Measurements from ENCODE around the gene SLC4A11.

The SLC4A11 gene

GRCh38 chr20:3229158-3229557 is 9.8 kb downstream of the SLC4A11 start:
- TF ChIP-seq RAD21 (IDR thresholded peaks at IDR 0.05; ENCODE audit: low read depth) (no peak), FOXM1 (IDR thresholded peaks at IDR 0.05; ENCODE audit: borderline replicate concordance, low read depth) (no peak), NFIC (IDR thresholded peaks at IDR 0.05) (no peak), EP300 (IDR thresholded peaks at IDR 0.05; ENCODE audit: borderline replicate concordance) (no peak), MAX (IDR thresholded peaks at IDR 0.05) (no peak)

- TF ChIP-seq YY1 (IDR thresholded peaks at IDR 0.05; ENCODE audit: low read depth) (no peak), RAD21 (IDR thresholded peaks at IDR 0.05; ENCODE audit: low read depth) (no peak), NFIC (IDR thresholded peaks at IDR 0.05) (no peak), TCF12 (IDR thresholded peaks at IDR 0.05; ENCODE audit: low read depth) (no peak), MAX (IDR thresholded peaks at IDR 0.05) (no peak)
These were observed 10.3 kb downstream of the SLC4A11 start for GRCh38 chr20:3228750-3229032.

- TF ChIP-seq TEAD4 (IDR thresholded peaks at IDR 0.05) = no peak
- no peak for TF ChIP-seq CEBPB (IDR thresholded peaks at IDR 0.05)
- no peak for TF ChIP-seq FOXM1 (IDR thresholded peaks at IDR 0.05; ENCODE audit: borderline replicate concordance, low read depth)
- TF ChIP-seq YY1 (IDR thresholded peaks at IDR 0.05; ENCODE audit: low read depth) = no peak
- no peak for TF ChIP-seq EGR1 (IDR thresholded peaks at IDR 0.05)
- TF ChIP-seq EP300 (IDR thresholded peaks at IDR 0.05; ENCODE audit: borderline replicate concordance) = no peak
- no peak for TF ChIP-seq USF1 (IDR thresholded peaks at IDR 0.05)
- no peak for TF ChIP-seq MAX (IDR thresholded peaks at IDR 0.05)
- TF ChIP-seq REST (IDR thresholded peaks at IDR 0.05; ENCODE audit: low read depth) = no peak
- TF ChIP-seq TCF12 (IDR thresholded peaks at IDR 0.05; ENCODE audit: low read depth) = no peak
- TF ChIP-seq RAD21 (IDR thresholded peaks at IDR 0.05; ENCODE audit: low read depth) = no peak
- no peak for TF ChIP-seq TAF1 (IDR thresholded peaks at IDR 0.05; ENCODE audit: low read depth)
- TF ChIP-seq NFIC (IDR thresholded peaks at IDR 0.05) = no peak
- TF ChIP-seq ZBTB7A (IDR thresholded peaks at IDR 0.05; ENCODE audit: low read depth) = no peak
- no peak for TF ChIP-seq CREB1 (IDR thresholded peaks at IDR 0.05; ENCODE audit: low read depth)
These were observed 10.8 kb downstream of the SLC4A11 start for GRCh38 chr20:3227936-3228749.

GRCh38 chr20:3227506-3227905 is 11.5 kb downstream of the SLC4A11 start:
- TF ChIP-seq REST (IDR thresholded peaks at IDR 0.05; ENCODE audit: low read depth) (no peak), CEBPB (IDR thresholded peaks at IDR 0.05) (no peak), ZBTB7A (IDR thresholded peaks at IDR 0.05; ENCODE audit: low read depth) (no peak), YY1 (IDR thresholded peaks at IDR 0.05; ENCODE audit: low read depth) (0 out of 2 replicates have a peak, but pooled peaks have one; percentile 28), TEAD4 (IDR thresholded peaks at IDR 0.05) (peak; percentile 65)

GRCh38 chr20:3226864-3227263 is 12.1 kb downstream of the SLC4A11 start:
- TF ChIP-seq NFIC (IDR thresholded peaks at IDR 0.05) = no peak
- TF ChIP-seq ZBTB7A (IDR thresholded peaks at IDR 0.05; ENCODE audit: low read depth) = no peak
- TF ChIP-seq TAF1 (IDR thresholded peaks at IDR 0.05; ENCODE audit: low read depth) = no peak
- TF ChIP-seq YY1 (IDR thresholded peaks at IDR 0.05; ENCODE audit: low read depth) = no peak
- no peak for TF ChIP-seq USF1 (IDR thresholded peaks at IDR 0.05)
- no peak for TF ChIP-seq CREB1 (IDR thresholded peaks at IDR 0.05; ENCODE audit: low read depth)
- no peak for TF ChIP-seq TCF12 (IDR thresholded peaks at IDR 0.05; ENCODE audit: low read depth)
- TF ChIP-seq RAD21 (IDR thresholded peaks at IDR 0.05; ENCODE audit: low read depth) = no peak
- no peak for TF ChIP-seq TEAD4 (IDR thresholded peaks at IDR 0.05)
- no peak for TF ChIP-seq EGR1 (IDR thresholded peaks at IDR 0.05)
- TF ChIP-seq FOXM1 (IDR thresholded peaks at IDR 0.05; ENCODE audit: borderline replicate concordance, low read depth) = no peak
- TF ChIP-seq EP300 (IDR thresholded peaks at IDR 0.05; ENCODE audit: borderline replicate concordance) = no peak
- no peak for TF ChIP-seq REST (IDR thresholded peaks at IDR 0.05; ENCODE audit: low read depth)
- TF ChIP-seq MAX (IDR thresholded peaks at IDR 0.05) = no peak
- no peak for TF ChIP-seq CEBPB (IDR thresholded peaks at IDR 0.05)
